ENCODE measurements around the gene SEC11A.

SEC11A gene

DNA sequence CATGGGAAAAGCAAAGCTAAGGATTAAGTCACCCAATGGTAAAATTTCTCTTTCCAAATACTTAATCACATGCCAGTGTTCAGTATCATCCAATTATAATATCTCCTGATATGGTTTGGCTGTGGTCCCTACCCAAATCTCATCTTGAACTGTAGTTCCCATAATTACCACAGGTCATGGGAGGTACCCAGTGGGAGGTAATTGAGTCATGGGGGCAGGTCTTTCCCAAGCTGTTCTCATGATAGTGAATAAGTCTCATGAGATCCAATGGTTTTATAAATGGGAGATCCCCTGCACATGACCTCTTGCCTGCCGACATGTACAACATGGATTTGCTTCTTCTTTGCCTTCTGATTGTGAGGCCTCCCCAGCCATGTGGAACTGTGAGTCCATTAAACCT lies 31.8 kb downstream of the SEC11A start:
- TF ChIP-seq, protein P1, sequence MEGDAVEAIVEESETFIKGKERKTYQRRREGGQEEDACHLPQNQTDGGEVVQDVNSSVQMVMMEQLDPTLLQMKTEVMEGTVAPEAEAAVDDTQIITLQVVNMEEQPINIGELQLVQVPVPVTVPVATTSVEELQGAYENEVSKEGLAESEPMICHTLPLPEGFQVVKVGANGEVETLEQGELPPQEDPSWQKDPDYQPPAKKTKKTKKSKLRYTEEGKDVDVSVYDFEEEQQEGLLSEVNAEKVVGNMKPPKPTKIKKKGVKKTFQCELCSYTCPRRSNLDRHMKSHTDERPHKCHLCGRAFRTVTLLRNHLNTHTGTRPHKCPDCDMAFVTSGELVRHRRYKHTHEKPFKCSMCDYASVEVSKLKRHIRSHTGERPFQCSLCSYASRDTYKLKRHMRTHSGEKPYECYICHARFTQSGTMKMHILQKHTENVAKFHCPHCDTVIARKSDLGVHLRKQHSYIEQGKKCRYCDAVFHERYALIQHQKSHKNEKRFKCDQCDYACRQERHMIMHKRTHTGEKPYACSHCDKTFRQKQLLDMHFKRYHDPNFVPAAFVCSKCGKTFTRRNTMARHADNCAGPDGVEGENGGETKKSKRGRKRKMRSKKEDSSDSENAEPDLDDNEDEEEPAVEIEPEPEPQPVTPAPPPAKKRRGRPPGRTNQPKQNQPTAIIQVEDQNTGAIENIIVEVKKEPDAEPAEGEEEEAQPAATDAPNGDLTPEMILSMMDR (IDR thresholded peaks at IDR 0.05; ENCODE audit: insufficient read depth, low read depth, low read length, missing control alignments) = no peak
- peak; percentile 28 for DNase-seq (ENCODE audit: low read depth)

DNA sequence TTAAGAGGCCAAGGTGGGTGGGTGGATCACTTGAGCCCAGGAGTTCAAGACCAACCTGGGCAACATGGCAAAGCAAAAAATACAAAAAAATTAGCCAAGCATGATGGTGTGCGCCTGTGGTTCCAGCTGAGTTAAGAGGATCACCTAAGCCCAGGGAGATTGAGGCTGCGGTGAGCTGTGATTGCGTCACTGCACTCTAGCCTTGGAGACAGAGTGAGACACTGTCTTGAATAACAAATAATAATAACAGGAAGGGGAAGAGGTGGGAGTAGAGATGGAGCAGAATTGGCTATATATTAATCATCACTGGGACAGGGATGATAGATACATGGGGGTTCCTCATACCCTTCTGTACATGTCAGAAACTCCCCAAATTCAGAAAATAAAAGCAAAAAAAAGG lies 34.1 kb downstream of the SEC11A start:
- DNase-seq (ENCODE audit: low read depth) = peak; percentile 63
- no peak overlapping the region for H3K4me3 ChIP-seq (ENCODE audit: low read length)
- TF ChIP-seq, protein P1 (IDR thresholded peaks at IDR 0.05; ENCODE audit: insufficient read depth, low read depth, low read length, missing control alignments) = no peak

More for the DNA sequence above, 31.8 kb downstream of the SEC11A start:
- no peak overlapping the region for H3K4me3 ChIP-seq (ENCODE audit: low read length)

DNA sequence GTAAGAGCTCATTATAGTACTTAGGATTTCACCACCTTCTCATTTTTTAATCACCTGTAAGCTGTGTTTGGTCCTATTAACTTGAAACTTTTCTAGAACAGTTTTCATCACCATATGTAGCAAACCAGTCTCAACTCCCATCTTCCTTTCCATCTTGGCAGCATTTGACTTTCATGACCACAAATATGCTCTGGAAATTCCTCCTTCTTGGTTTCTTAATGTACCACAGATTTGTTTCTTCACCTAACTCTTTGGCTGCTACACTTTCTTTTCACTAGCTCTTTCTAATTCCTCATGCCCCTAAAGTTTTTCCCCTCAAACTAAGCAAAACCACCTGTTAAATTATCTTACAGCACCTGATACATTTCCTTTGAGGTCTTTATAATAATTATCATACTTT lies 44.7 kb downstream of the SEC11A start:
- DNase-seq (ENCODE audit: low read depth) = no peak
- TF ChIP-seq, protein P1 (IDR thresholded peaks at IDR 0.05; ENCODE audit: insufficient read depth, low read depth, low read length, missing control alignments) = no peak
- no peak overlapping the region for H3K4me3 ChIP-seq (ENCODE audit: low read length)

DNA sequence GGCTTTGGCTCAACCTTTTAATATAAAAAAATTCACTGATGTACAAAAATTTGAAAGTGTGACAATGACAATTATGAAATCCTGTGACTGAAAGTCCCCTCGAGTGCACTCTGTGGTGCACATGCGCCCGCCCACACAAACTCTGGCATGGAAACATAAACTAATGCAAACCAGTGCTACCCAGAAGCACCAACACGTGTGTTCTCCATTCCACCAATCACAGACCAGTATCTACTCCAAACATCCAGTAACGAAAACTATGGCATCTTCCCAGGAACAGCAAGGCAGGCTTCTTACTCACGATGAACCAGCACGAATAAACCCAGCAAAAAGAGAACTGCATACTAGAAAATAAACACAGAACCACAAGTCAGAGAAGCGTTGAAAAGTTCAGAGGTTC lies 46.2 kb downstream of the SEC11A start:
- no peak overlapping the region for H3K4me3 ChIP-seq (ENCODE audit: low read length)
- TF ChIP-seq, protein P1 (IDR thresholded peaks at IDR 0.05; ENCODE audit: insufficient read depth, low read depth, low read length, missing control alignments) = no peak
- no peak for DNase-seq (ENCODE audit: low read depth)

DNA sequence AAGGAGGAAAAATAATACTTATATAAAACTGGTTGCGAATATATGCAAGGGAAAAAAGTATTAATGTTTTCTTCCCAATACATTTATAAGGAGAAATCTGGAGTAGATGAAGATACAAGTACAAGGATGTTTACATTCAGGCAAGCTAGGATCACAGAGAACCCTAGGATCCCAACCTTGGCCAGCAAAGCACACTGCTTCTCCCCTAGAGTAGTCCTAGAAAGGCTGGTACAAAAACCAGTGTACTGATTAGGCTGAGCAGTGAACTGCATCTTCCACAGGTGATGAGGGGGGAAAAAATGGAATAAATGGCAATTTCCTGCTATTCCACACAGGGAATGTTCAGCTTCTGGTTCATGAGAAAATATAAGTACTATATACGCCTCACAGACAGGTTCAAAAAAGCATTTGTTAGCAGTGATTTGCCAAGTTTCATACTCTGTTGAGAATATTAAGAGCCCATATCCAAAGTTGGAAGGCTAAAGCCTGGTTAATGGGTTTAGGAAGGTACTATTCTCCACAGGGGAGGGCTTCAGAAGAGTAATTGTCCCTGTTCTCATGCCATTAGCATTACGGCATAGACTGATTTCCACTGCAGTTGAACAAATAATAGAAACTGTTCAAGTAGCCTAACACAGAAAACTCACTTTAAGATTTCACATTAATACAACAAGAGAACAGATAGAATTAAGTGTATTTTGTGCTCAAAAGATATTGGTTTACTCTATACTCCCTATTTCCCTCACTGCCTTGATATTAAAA lies 47.5 kb downstream of the SEC11A start:
- TF ChIP-seq, protein P1 (IDR thresholded peaks at IDR 0.05; ENCODE audit: insufficient read depth, low read depth, low read length, missing control alignments) = no peak
- DNase-seq (ENCODE audit: low read depth) = no peak
- no peak overlapping the region for H3K4me3 ChIP-seq (ENCODE audit: low read length)

DNA sequence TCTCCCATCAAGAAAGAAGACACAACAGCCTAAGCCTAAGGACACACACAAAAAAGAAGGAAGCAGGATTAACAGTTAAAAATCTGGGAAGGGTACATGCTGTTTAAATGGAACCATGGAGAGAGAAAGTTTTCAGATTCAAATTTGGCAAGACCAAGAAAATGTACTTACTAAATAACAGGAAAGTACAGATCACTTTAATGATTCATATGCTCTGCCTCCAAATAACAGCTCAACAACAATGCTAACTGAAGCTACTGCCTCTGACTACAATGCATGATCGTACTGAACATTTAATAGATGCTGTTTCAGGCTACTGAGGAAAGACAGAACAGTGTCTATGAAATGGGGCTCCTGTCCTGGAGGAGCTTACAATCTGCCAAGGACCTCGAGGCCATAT lies 49.6 kb downstream of the SEC11A start:
- TF ChIP-seq, protein P1 (IDR thresholded peaks at IDR 0.05; ENCODE audit: insufficient read depth, low read depth, low read length, missing control alignments) = no peak
- H3K4me3 ChIP-seq (ENCODE audit: low read length) = no peak overlapping the region
- DNase-seq (ENCODE audit: low read depth) = no peak

DNA sequence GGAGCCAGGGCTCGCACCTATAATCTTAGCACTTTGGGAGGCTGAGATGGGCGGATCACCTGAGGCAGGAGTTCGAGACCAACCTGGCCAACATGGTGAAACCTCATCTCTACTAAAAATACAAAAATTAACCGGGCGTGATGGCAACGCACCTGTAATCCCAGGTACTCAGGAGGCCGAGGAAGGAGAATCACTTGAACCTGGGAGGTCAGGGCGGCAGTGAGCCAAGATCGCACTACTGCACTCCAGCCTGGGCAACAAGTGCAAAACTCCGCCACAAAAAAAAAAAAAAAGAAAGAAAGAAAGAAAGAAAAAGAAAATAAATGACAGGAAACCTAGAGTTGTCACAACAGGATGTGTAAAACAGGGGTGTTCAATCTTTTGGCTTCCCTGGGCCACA lies 54.9 kb downstream of the SEC11A start:
- H3K4me3 ChIP-seq (ENCODE audit: low read length) = no peak overlapping the region
- TF ChIP-seq, protein P1 (IDR thresholded peaks at IDR 0.05; ENCODE audit: insufficient read depth, low read depth, low read length, missing control alignments) = no peak
- no peak for DNase-seq (ENCODE audit: low read depth)

Measured in epithelial cell of esophagus (primary cell).